HEK293T (cell line): ENCODE data around the gene PRG2.

ENCODE experiments used
- BHLHE40 ChIP-seq: fragments of 450-650 bp; IDR thresholded peaks from 2 replicates; pipeline ENCODE4 v1.6.1; 2016; ENCODE audit warnings: mild to moderate bottlenecking, moderate library complexity, borderline replicate concordance
- CTBP1 ChIP-seq: fragments of 450-650 bp; IDR thresholded peaks from 2 replicates; pipeline ENCODE4 v1.6.1; 2016; ENCODE audit warnings: borderline replicate concordance
- ELF4 ChIP-seq: fragments of 450-650 bp; IDR thresholded peaks from 2 replicates; pipeline ENCODE4 v1.6.1; 2017; ENCODE audit warnings: antibody characterized with exemption
- FOXA1 ChIP-seq: fragments of 450-650 bp; IDR thresholded peaks from 2 replicates; pipeline ENCODE4 v1.6.1; 2016; ENCODE audit warnings: mild to moderate bottlenecking
- FOXK2 ChIP-seq: fragments of 450-650 bp; IDR thresholded peaks from 2 replicates; pipeline ENCODE4 v1.6.1; 2016; ENCODE audit warnings: mild to moderate bottlenecking
- PKNOX1 ChIP-seq: fragments of 450-650 bp; IDR thresholded peaks from 2 replicates; pipeline ENCODE4 v1.6.1; 2016
- SP1 ChIP-seq: fragments of 450-650 bp; IDR thresholded peaks from 2 replicates; pipeline ENCODE4 v1.6.1; 2017
- SUZ12 ChIP-seq: fragments of 450-650 bp; IDR thresholded peaks from 2 replicates; pipeline ENCODE4 v1.6.1; 2016; ENCODE audit warnings: mild to moderate bottlenecking
- TARDBP ChIP-seq: fragments of 450-650 bp; IDR thresholded peaks from 2 replicates; pipeline ENCODE4 v1.6.1; 2016
- ZNF384 ChIP-seq: fragments of 450-650 bp; IDR thresholded peaks from 2 replicates; pipeline ENCODE4 v1.6.1; 2016

- TF ChIP-seq BHLHE40 (no peak), FOXA1 (no peak), PKNOX1 (no peak), ZNF384 (no peak), TARDBP (no peak), FOXK2 (no peak), ELF4 (no peak), SP1 (no peak), SUZ12 (no peak), CTBP1 (no peak)
These were observed 28.5 kb downstream of the PRG2 start for GRCh38 chr11:57361926-57362325.
